Retinal pigment epithelial cell (primary cell): ENCODE data around the gene C5orf15.
A peak's percentile ranks its signal among the peaks of the same experiment; 100 is the strongest.

Source experiments
- DNase-seq: peaks from one replicate; pipeline ENCODE4 v3.0.0-alpha.2; 2010; ENCODE audit warnings: low read depth
- H3K4me3 ChIP-seq: 2 replicates; pipeline ENCODE4 v1.5.1; 2011; ENCODE audit warnings: mild to moderate bottlenecking, low read length, control low read depth, moderate library complexity
- TF ChIP-seq, protein P1 (sequence below): conservative IDR thresholded peaks from 2 replicates; pipeline ENCODE4 v1.5.1; 2011; ENCODE audit warnings: low read depth, low read length, control low read depth, inconsistent platforms

Gene C5orf15

GRCh38 chr5:133968204-133968980 lies at the start of gene C5orf15:
TSS of gene C5orf15 (minus strand) at chr5:133968625. CDS start at chr5:133968584, 41 bp downstream.
- peak within 1 kb of the TSS; percentile 87 for H3K4me3 ChIP-seq
- TF ChIP-seq, protein P1, sequence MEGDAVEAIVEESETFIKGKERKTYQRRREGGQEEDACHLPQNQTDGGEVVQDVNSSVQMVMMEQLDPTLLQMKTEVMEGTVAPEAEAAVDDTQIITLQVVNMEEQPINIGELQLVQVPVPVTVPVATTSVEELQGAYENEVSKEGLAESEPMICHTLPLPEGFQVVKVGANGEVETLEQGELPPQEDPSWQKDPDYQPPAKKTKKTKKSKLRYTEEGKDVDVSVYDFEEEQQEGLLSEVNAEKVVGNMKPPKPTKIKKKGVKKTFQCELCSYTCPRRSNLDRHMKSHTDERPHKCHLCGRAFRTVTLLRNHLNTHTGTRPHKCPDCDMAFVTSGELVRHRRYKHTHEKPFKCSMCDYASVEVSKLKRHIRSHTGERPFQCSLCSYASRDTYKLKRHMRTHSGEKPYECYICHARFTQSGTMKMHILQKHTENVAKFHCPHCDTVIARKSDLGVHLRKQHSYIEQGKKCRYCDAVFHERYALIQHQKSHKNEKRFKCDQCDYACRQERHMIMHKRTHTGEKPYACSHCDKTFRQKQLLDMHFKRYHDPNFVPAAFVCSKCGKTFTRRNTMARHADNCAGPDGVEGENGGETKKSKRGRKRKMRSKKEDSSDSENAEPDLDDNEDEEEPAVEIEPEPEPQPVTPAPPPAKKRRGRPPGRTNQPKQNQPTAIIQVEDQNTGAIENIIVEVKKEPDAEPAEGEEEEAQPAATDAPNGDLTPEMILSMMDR = peak; percentile 27
- DNase-seq = peak; percentile 93

DNA sequence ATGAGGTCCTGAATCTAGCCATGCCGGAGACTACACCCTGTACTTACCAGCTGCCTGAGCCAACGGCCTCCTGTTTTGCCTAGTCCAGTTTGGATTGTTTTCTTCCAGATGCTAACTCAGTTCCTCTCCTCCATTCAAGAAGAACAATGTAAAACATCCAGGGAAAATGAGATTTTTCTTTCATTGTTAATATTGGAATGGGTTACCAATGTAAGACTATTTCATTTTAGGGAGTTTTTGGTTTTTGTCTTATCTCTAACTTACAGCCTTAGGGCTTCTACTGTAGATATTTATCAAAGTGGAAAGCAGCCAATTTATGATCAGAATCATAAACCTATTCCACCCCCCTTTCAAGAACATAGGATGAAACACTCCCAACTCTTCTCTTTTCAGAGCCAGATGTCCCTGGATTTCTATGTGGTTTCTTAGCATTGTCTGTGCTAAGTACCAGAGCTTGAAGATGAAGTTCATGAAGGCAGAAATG lies 39.9 kb upstream of the C5orf15 start:
- TF ChIP-seq, protein P1 = no peak
- DNase-seq = no peak

GRCh38 chr5:134007581-134008265 lies 39.3 kb upstream of the C5orf15 start:
- H3K4me3 ChIP-seq = no peak overlapping the region
- TF ChIP-seq, protein P1 = no peak
- DNase-seq = no peak

More for the DNA sequence above, 39.9 kb upstream of the C5orf15 start:
- H3K4me3 ChIP-seq = no peak overlapping the region

GRCh38 chr5:134006115-134006514 lies 37.7 kb upstream of the C5orf15 start:
- DNase-seq = no peak
- TF ChIP-seq, protein P1 = no peak
- no peak overlapping the region for H3K4me3 ChIP-seq

GRCh38 chr5:134005417-134006061 lies 37.1 kb upstream of the C5orf15 start:
- peak overlapping the region; percentile 64 for H3K4me3 ChIP-seq
- no peak for DNase-seq
- TF ChIP-seq, protein P1 = no peak

DNA sequence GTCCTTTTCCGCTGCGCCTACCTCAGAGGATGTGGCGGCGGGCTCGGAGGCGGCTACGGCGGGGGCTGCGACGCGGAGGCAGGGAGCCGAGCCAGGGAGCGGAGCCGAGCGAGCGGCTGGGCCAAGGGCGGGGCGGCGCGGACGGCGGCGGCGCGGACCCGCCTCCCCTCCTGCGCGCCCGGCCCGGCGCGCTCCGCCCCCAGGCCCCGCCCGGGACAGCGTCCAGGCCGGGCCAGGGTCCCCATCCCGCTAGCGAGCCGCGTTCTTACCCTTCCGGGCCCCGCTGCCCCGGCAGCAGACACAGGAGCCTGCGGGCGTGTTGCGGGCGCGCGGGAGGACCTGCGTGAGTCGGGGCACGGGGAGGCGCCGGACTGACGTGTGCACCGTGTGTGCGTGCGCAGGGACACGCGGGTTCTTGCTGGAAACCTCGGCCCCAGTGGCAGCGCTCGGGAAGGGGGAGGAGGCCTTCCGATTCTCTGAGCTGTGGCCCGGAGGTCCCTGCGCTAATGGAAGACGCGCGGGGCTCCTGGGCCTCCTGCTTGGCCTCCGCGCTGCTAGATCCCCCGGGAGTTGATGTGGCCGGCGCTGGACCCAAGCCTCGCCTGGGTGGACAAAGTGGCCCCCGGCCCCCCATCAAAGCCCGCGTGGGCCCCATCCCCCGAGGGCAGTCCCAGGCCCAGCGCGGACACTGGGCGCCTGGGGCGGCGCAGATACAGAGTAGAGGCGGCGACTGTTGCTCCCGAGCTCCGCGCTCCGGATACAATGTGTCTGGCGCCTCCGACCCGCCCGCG lies 36.4 kb upstream of the C5orf15 start, which contains the start of gene VDAC1:
Gene VDAC1, minus strand, starts transcription at position 350 of the 791 bp plus-strand sequence. CDS start 11,963 bp downstream, outside the sequence.
- TF ChIP-seq, protein P1 = no peak
- peak within 1 kb of the TSS; percentile 77 for H3K4me3 ChIP-seq
- peak; percentile 33 for DNase-seq
